CD4-positive, CD25-positive, alpha-beta regulatory T cell (primary cell): ENCODE measurements around the gene BICD2. TPM values are rescaled to one million over a fixed set of nuclear protein-coding genes. Genes with fewer than 3 reads are reported as not detected.

ENCODE experiments used
- ATAC-seq, 2 donors: fragments of 150-1000 bp; cut with Tn5 transposase; one replicate each; pipeline ENCODE4 v1.10.0; 2021; ENCODE audit warnings: low read depth in 2 of 2, moderate number of reproducible peaks in 2 of 2, moderate library complexity in 1 of 2
- DNase-seq, 3 donors: peaks; one replicate each; pipeline versions ENCODE4 v3.0.0 to v3.0.0-alpha.2; 2012 to 2022; ENCODE audit warnings: mixed read lengths in 1 of 3
- H3K27ac ChIP-seq: one replicate; pipeline ENCODE4 v1.7.0; 2013; ENCODE audit warnings: mild to moderate bottlenecking, low read length; ENCODE audit not compliant: insufficient read depth, poor library complexity, severe bottlenecking
- H3K27me3 ChIP-seq: one replicate; pipeline ENCODE4 v1.7.0; 2013; ENCODE audit warnings: low read length; ENCODE audit not compliant: control insufficient read depth, insufficient read depth
- H3K36me3 ChIP-seq: one replicate; pipeline ENCODE4 v1.7.0; 2013; ENCODE audit warnings: mild to moderate bottlenecking, low read length, moderate library complexity; ENCODE audit not compliant: control insufficient read depth, insufficient read depth
- H3K4me1 ChIP-seq: 2 replicates; pipeline ENCODE4 v1.7.0; 2013; ENCODE audit warnings: mild to moderate bottlenecking, low read length; ENCODE audit not compliant: insufficient read depth, control insufficient read depth, poor library complexity, severe bottlenecking
- H3K4me3 ChIP-seq: one replicate; pipeline ENCODE4 v1.7.0; 2013; ENCODE audit warnings: low read depth, mild to moderate bottlenecking, low read length, moderate library complexity
- H3K9me3 ChIP-seq, 2 experiments: 1 replicate in 1 of 2; 2 replicates in 1 of 2; pipeline ENCODE4 v1.7.0; 2013; ENCODE audit warnings: low read length in 2 of 2, mild to moderate bottlenecking in 1 of 2, moderate library complexity in 1 of 2; ENCODE audit not compliant: control insufficient read depth in 2 of 2
- H3K27ac Mint-ChIP-seq, 3 donors: one replicate each; pipeline ENCODE4 v1.8.0; 2020 to 2022; ENCODE audit warnings: mild to moderate bottlenecking in 3 of 3, mixed read lengths in 3 of 3, moderate library complexity in 2 of 3
- H3K27me3 Mint-ChIP-seq: one replicate; pipeline ENCODE4 v1.8.0; 2022; ENCODE audit warnings: mild to moderate bottlenecking, mixed read lengths
- H3K36me3 Mint-ChIP-seq: one replicate; pipeline ENCODE4 v1.8.0; 2020; ENCODE audit warnings: mixed read lengths
- H3K4me1 Mint-ChIP-seq, 4 donors: one replicate each; pipeline ENCODE4 v1.8.0; 2020 to 2022; ENCODE audit warnings: mixed read lengths in 4 of 4, mild to moderate bottlenecking in 1 of 4
- H3K4me3 Mint-ChIP-seq, 4 donors: one replicate each; pipeline ENCODE4 v1.8.0; 2020 to 2022; ENCODE audit warnings: mild to moderate bottlenecking in 4 of 4, mixed read lengths in 4 of 4, moderate library complexity in 3 of 4
- H3K9me3 Mint-ChIP-seq, 7 donors: one replicate each; pipeline ENCODE4 v1.8.0; 2020 to 2022; ENCODE audit warnings: mixed read lengths in 7 of 7, mild to moderate bottlenecking in 3 of 7, moderate library complexity in 2 of 7
- polyA plus RNA-seq, 4 donors: library from polyadenylated mRNA; unstranded; fragments of 300-500 nt; fragmentation: Illumina TruSeq; gene quantifications; one replicate each; pipeline ENCODE4 v1.2.3, GENCODE V29; 2021
- total RNA-seq: library from RNA; stranded (reverse); gene quantifications from one replicate; pipeline ENCODE4 v1.2.3, GENCODE V29; 2022

BICD2 gene
- total and polyA plus RNA-seq, 5 donors from 2014 or later: 5.6 to 29.3 (median 9.3) TPM

- no peak for DNase-seq
- Mint-ChIP-seq H3K4me3 (peak overlapping the region in 2 of 4 donors; percentile 29 to 100), H3K27me3 (no peaks in the 10 kb centered on the region), H3K9me3 (no peaks in the 10 kb centered on the region), H3K27ac (peak overlapping the region in 2 of 3 donors; percentile 47 to 80), H3K36me3 (peaks cover 5% of the 10 kb centered on the region), H3K4me1 (peaks cover 15 to 73% (median 50%) of the 10 kb centered on the region in 4 donors)
- H3K9me3 ChIP-seq: no peaks in the 10 kb centered on the region
- no peak overlapping the region for H3K4me3 ChIP-seq
- H3K27ac ChIP-seq: no peak overlapping the region
- H3K27me3 ChIP-seq: no peaks in the 10 kb centered on the region
- ATAC-seq: no peak
- peaks cover 25% of the 10 kb centered on the region for H3K4me1 ChIP-seq
- H3K36me3 ChIP-seq: peaks cover 8% of the 10 kb centered on the region
These were observed 98.8 kb downstream of the BICD2 start for GRCh38 chr9:92665836-92666235.

- Mint-ChIP-seq H3K27me3 (no peaks in the 10 kb centered on the region), H3K4me3 (peak overlapping the region in 3 of 4 donors; percentile 8 to 79 (median 54)), H3K36me3 (peaks cover 5% of the 10 kb centered on the region), H3K27ac (peak overlapping the region in 2 of 3 donors; percentile 73 to 82), H3K4me1 (peaks cover 10 to 70% (median 51%) of the 10 kb centered on the region in 4 donors), H3K9me3 (no peaks in the 10 kb centered on the region)
- Histone ChIP-seq H3K4me3 (no peak overlapping the region), H3K9me3 (no peaks in the 10 kb centered on the region), H3K27me3 (no peaks in the 10 kb centered on the region), H3K27ac (no peak overlapping the region), H3K36me3 (peaks cover 8% of the 10 kb centered on the region), H3K4me1 (peaks cover 19% of the 10 kb centered on the region)
- DNase-seq: peak in 2 of 3 donors; percentile 6 to 49
- peak in 1 of 2 donors; percentile 37 for ATAC-seq
These were observed 100.1 kb downstream of the BICD2 start for GRCh38 chr9:92664394-92665152.

- Mint-ChIP-seq H3K27me3 (no peaks in the 10 kb centered on the region), H3K4me1 (peaks cover 10 to 66% (median 48%) of the 10 kb centered on the region in 4 donors)
- H3K27ac ChIP-seq: no peak overlapping the region
These were observed 100.7 kb downstream of the BICD2 start for GRCh38 chr9:92663951-92664350.

GRCh38 chr9:92663126-92663525 is 101.5 kb downstream of the BICD2 start:
- Mint-ChIP-seq H3K36me3 (peaks cover 5% of the 10 kb centered on the region), H3K4me3 (no peak overlapping the region), H3K4me1 (peaks cover 10 to 58% (median 40%) of the 10 kb centered on the region in 4 donors), H3K27ac (peak overlapping the region in 1 of 3 donors; percentile 24), H3K27me3 (no peaks in the 10 kb centered on the region), H3K9me3 (no peaks in the 10 kb centered on the region)
- peaks cover 6% of the 10 kb centered on the region for H3K4me1 ChIP-seq
- H3K36me3 ChIP-seq: peaks cover 13% of the 10 kb centered on the region
- no peaks in the 10 kb centered on the region for H3K27me3 ChIP-seq
- H3K9me3 ChIP-seq: no peaks in the 10 kb centered on the region
- H3K27ac ChIP-seq: no peak overlapping the region
- DNase-seq: no peak
- ATAC-seq: no peak
- H3K4me3 ChIP-seq: no peak overlapping the region

More at GRCh38 chr9:92663951-92664350, 100.7 kb downstream of the BICD2 start:
- no peak for DNase-seq
- Histone ChIP-seq H3K4me3 (no peak overlapping the region), H3K4me1 (peaks cover 12% of the 10 kb centered on the region), H3K27me3 (no peaks in the 10 kb centered on the region), H3K9me3 (no peaks in the 10 kb centered on the region), H3K36me3 (peaks cover 8% of the 10 kb centered on the region)
- Mint-ChIP-seq H3K27ac (no peak overlapping the region), H3K36me3 (peaks cover 5% of the 10 kb centered on the region), H3K9me3 (no peaks in the 10 kb centered on the region), H3K4me3 (no peak overlapping the region)
- ATAC-seq: no peak

- H3K27me3 ChIP-seq: no peaks in the 10 kb centered on the region
- no peak overlapping the region for H3K4me3 Mint-ChIP-seq
- DNase-seq (no peak), ATAC-seq (no peak)
- H3K27me3 Mint-ChIP-seq: no peaks in the 10 kb centered on the region
- peaks cover 6% of the 10 kb centered on the region for H3K36me3 Mint-ChIP-seq
- no peaks in the 10 kb centered on the region for H3K9me3 Mint-ChIP-seq
- no peak overlapping the region for H3K27ac ChIP-seq
- no peaks in the 10 kb centered on the region for H3K9me3 ChIP-seq
- no peak overlapping the region for H3K4me3 ChIP-seq
- peaks cover 6% of the 10 kb centered on the region for H3K4me1 ChIP-seq
- peaks cover 13% of the 10 kb centered on the region for H3K36me3 ChIP-seq
- peaks cover 10 to 49% (median 32%) of the 10 kb centered on the region in 4 donors for H3K4me1 Mint-ChIP-seq
- H3K27ac Mint-ChIP-seq: peak overlapping the region in 1 of 3 donors; percentile 69
These were observed 102.9 kb downstream of the BICD2 start for GRCh38 chr9:92661743-92662142.

Other genes starting within 250 kb of the BICD2 start
- gene ECM2, start 228.8 kb downstream of the BICD2 start, total RNA-seq: not detected
- gene ECM2, start 228.8 kb downstream of the BICD2 start, polyA plus RNA-seq: not detected
- 9.2 TPM for gene IPPK, start 94.7 kb downstream of the BICD2 start, total RNA-seq
- 1 to 10 TPM; 3.8 to 5.9 (median 5.4) TPM for gene IPPK, start 94.7 kb downstream of the BICD2 start, polyA plus RNA-seq
- gene ZNF484, start 113.2 kb upstream of the BICD2 start, total RNA-seq: 16.5 TPM
- gene ZNF484, start 113.2 kb upstream of the BICD2 start, polyA plus RNA-seq: 1 to 10 TPM; 3.7 to 6.3 (median 4.5) TPM
- 188 TPM for gene FGD3, start 182.7 kb upstream of the BICD2 start, total RNA-seq
- 100 to 1,000 TPM in 1 of 4 donors, 10 to 100 TPM in 3; 71.6 to 105 (median 87.2) TPM for gene FGD3, start 182.7 kb upstream of the BICD2 start, polyA plus RNA-seq